ENCODE results near the gene MRPL53.
"Not testable (repeated sequence)": the region's sequence is repeated elsewhere in the genome, so short reads cannot be mapped to it uniquely, and the experiment has no call there.

MRPL53 gene

DNA sequence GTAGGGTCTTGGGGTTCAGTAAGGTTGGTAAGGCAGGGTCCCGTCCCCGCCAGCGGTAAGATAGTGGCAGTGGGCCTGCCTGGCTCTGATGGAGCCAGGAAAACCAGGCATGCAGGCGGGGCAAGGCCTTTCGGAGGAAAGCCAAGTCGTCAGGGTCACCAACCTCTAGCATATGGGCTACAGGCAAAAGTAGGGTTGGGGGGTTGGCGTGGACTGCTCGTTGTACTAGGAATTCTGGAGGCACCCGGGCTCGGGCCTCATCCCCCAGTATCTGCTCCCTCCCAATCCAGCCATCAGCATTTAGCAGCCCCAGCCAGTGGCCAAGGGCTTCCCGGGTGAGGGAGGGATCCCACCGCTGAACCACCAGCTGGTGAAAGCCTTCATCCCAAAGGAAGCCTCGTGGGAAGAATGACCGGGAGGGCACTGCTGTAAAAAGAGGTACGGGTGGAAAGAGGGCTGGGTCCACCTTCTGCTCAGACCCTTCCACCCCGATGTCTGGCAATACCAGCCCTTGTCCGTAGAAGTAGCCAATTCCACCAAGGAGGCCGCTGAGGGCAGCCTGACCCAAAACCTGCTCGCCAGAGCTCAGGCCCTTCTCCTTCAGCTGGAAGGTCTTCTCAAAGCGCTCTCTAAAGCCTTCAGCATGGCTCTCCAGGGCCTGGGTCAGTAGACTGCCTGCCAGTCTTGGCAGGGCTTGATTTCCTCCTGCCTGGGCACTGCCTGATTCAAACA is 10.3 kb downstream of the MRPL53 start:
- H3K27ac ChIP-seq (ENCODE audit: low read depth, low read length): no peak overlapping the region
- peaks cover 11% of the 10 kb centered on the region for H3K79me2 ChIP-seq (ENCODE audit: insufficient read depth, low read length)
- H3K9ac ChIP-seq (ENCODE audit: low read length): no peak overlapping the region
- no peak overlapping the region for H3K4me2 ChIP-seq (ENCODE audit: low read depth, low read length, poor library complexity, severe bottlenecking)
- H3K9me3 ChIP-seq (ENCODE audit: insufficient read depth, low read length): no peaks in the 10 kb centered on the region
- H3K9me2 ChIP-seq (replicated peaks; ENCODE audit: insufficient read depth, low read length): no peaks in the 10 kb centered on the region
- no peak overlapping the region for H2AFZ ChIP-seq (ENCODE audit: low read depth, low read length, severe bottlenecking)
- H4K20me1 ChIP-seq (ENCODE audit: low read depth, low read length): no peaks in the 10 kb centered on the region
- peaks cover 4% of the 10 kb centered on the region for H3F3A ChIP-seq (ENCODE audit: insufficient read depth)
- no peak overlapping the region for H3K4me3 ChIP-seq (ENCODE audit: insufficient read depth, low read length, poor library complexity, severe bottlenecking)
- H3K27me3 ChIP-seq (ENCODE audit: low read length): no peaks in the 10 kb centered on the region
- TF ChIP-seq, protein P1, sequence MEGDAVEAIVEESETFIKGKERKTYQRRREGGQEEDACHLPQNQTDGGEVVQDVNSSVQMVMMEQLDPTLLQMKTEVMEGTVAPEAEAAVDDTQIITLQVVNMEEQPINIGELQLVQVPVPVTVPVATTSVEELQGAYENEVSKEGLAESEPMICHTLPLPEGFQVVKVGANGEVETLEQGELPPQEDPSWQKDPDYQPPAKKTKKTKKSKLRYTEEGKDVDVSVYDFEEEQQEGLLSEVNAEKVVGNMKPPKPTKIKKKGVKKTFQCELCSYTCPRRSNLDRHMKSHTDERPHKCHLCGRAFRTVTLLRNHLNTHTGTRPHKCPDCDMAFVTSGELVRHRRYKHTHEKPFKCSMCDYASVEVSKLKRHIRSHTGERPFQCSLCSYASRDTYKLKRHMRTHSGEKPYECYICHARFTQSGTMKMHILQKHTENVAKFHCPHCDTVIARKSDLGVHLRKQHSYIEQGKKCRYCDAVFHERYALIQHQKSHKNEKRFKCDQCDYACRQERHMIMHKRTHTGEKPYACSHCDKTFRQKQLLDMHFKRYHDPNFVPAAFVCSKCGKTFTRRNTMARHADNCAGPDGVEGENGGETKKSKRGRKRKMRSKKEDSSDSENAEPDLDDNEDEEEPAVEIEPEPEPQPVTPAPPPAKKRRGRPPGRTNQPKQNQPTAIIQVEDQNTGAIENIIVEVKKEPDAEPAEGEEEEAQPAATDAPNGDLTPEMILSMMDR (IDR thresholded peaks at IDR 0.05; ENCODE audit: insufficient read depth, low read length, poor library complexity, severe bottlenecking): no peak
- TF ChIP-seq EZH2phosphoT487 (conservative IDR thresholded peaks at IDR 0.05; ENCODE audit: low read length): no peak
- no peaks in the 10 kb centered on the region; the same call in 1 of the 2 replicates for H3K36me3 ChIP-seq (ENCODE audit: low read length)

DNA sequence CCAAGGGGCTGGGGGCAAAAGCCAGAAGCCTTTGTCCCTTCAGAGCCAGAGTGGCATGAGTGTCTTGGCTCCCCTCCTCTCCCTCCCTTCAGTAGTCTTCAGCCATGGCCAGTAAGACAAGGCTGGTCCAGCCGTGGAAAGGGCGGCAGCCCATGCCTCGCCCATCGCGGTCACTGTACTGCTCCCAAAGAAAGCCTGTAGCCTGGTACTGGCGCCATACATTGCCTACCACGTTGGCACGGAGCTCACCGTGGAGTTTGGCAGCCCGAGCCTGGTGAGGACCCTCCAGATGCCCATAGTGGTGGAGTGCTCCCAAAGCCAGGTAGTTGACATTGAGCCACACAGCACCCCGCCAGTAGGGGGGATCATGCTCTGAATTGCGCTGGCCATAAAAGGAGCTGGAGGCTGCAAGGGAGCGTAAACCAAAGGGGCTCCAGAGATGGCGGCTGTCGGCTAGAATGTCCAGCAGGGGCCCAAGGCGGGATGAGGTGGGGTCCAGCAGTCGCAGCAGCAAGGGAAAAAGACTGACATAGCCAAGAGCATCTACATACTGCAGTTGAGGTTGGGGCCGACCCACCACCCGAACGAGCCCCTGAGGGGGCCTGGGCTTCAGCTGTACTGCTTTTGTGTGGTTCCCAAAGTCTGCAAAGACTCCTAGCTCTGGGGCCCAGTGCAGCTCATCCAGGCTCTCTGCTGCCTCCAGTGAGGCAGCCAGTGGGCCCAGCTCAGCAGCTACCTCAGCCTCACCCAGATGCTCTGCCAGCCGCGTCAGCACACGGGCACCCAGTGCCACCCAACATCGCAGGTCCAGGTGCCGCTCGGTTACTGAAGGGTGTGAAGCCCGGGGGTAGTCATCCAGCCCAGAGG is 11.1 kb downstream of the MRPL53 start:
- H3K27me3 ChIP-seq (ENCODE audit: low read length): no peaks in the 10 kb centered on the region
- H3K4me3 ChIP-seq (ENCODE audit: insufficient read depth, low read length, poor library complexity, severe bottlenecking): no peak overlapping the region
- no peaks in the 10 kb centered on the region; the same call in 1 of the 2 replicates for H3K36me3 ChIP-seq (ENCODE audit: low read length)
- no peak overlapping the region for H3K27ac ChIP-seq (ENCODE audit: low read depth, low read length)
- peaks cover 12% of the 10 kb centered on the region for H3F3A ChIP-seq (ENCODE audit: insufficient read depth)
- H3K79me2 ChIP-seq (ENCODE audit: insufficient read depth, low read length): peaks cover 11% of the 10 kb centered on the region
- no peaks in the 10 kb centered on the region for H4K20me1 ChIP-seq (ENCODE audit: low read depth, low read length)
- no peak overlapping the region for H3K4me2 ChIP-seq (ENCODE audit: low read depth, low read length, poor library complexity, severe bottlenecking)
- TF ChIP-seq, protein P1 (IDR thresholded peaks at IDR 0.05; ENCODE audit: insufficient read depth, low read length, poor library complexity, severe bottlenecking): peak; percentile 13
- no peak for TF ChIP-seq EZH2phosphoT487 (conservative IDR thresholded peaks at IDR 0.05; ENCODE audit: low read length)
- no peaks in the 10 kb centered on the region for H3K9me3 ChIP-seq (ENCODE audit: insufficient read depth, low read length)
- H2AFZ ChIP-seq (ENCODE audit: low read depth, low read length, severe bottlenecking): no peak overlapping the region
- no peaks in the 10 kb centered on the region for H3K9me2 ChIP-seq (replicated peaks; ENCODE audit: insufficient read depth, low read length)
- H3K9ac ChIP-seq (ENCODE audit: low read length): no peak overlapping the region

DNA sequence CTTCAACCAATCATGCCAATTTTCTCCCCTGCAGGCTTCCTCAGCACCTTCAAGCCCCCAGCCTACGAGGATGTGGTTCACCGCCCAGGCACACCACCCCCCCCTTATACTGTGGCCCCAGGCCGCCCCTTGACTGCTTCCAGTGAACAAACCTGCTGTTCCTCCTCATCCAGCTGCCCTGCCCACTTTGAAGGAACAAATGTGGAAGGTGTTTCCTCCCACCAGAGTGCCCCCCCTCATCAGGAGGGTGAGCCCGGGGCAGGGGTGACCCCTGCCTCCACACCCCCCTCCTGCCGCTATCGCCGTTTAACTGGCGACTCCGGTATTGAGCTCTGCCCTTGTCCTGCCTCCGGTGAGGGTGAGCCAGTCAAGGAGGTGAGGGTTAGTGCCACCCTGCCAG is 12.3 kb downstream of the MRPL53 start:
- H2AFZ ChIP-seq (ENCODE audit: low read depth, low read length, severe bottlenecking); H3K27ac ChIP-seq (ENCODE audit: low read depth, low read length); H3K9ac ChIP-seq (ENCODE audit: low read length); H3K4me2 ChIP-seq (ENCODE audit: low read depth, low read length, poor library complexity, severe bottlenecking); H3K9me3 ChIP-seq (ENCODE audit: insufficient read depth, low read length); H3K27me3 ChIP-seq (ENCODE audit: low read length); H3K9me2 ChIP-seq (replicated peaks; ENCODE audit: insufficient read depth, low read length); H3K4me3 ChIP-seq (ENCODE audit: insufficient read depth, low read length, poor library complexity, severe bottlenecking); H3K36me3 ChIP-seq (ENCODE audit: low read length); H4K20me1 ChIP-seq (ENCODE audit: low read depth, low read length): not testable (repeated sequence)
- H3F3A ChIP-seq (ENCODE audit: insufficient read depth): peaks cover 14% of the 10 kb centered on the region
- peaks cover 18% of the 10 kb centered on the region for H3K79me2 ChIP-seq (ENCODE audit: insufficient read depth, low read length)

DNA sequence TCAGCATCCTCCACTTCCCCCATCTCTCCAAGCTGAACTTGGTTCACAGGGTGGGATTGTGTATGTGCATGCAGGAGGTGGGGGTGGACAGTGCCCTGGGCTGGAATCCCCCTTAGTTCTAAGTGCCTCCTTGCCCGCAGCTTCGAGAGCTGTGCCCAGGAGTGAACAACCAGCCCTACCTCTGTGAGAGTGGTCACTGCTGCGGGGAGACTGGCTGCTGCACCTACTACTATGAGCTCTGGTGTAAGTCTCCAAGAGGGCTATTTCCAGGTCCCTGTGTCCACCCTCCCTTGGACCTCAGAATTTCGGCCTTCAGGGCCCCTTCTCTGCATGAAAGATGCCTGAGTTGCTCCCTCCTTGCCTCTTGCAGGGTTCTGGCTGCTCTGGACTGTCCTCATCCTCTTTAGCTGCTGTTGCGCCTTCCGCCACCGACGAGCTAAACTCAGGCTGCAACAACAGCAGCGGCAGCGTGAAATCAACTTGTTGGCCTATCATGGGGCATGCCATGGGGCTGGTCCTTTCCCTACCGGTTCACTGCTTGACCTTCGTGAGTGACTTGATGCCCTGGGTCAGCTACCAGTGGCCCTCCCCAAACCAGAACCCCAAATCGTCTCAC is 12.9 kb downstream of the MRPL53 start:
- H3K9ac ChIP-seq (ENCODE audit: low read length): peak overlapping the region; percentile 82; the same call in 1 of the 2 replicates
- H3K9me2 ChIP-seq (replicated peaks; ENCODE audit: insufficient read depth, low read length); H3K36me3 ChIP-seq (ENCODE audit: low read length); H3K27me3 ChIP-seq (ENCODE audit: low read length); H2AFZ ChIP-seq (ENCODE audit: low read depth, low read length, severe bottlenecking); H3K9me3 ChIP-seq (ENCODE audit: insufficient read depth, low read length); H4K20me1 ChIP-seq (ENCODE audit: low read depth, low read length); H3K27ac ChIP-seq (ENCODE audit: low read depth, low read length): not testable (repeated sequence)
- peaks cover 14% of the 10 kb centered on the region for H3K79me2 ChIP-seq (ENCODE audit: insufficient read depth, low read length)
- H3F3A ChIP-seq (ENCODE audit: insufficient read depth): peaks cover 14% of the 10 kb centered on the region
- peak overlapping the region; percentile 86 for H3K4me3 ChIP-seq (ENCODE audit: insufficient read depth, low read length, poor library complexity, severe bottlenecking)
- peak overlapping the region; percentile 95 for H3K4me2 ChIP-seq (ENCODE audit: low read depth, low read length, poor library complexity, severe bottlenecking)

Data from SU-DHL-6 (cell line).